ENCODE data around the gene LRRC37B.
"Not testable (repeated sequence)": the region's sequence is repeated elsewhere in the genome, so short reads cannot be mapped to it uniquely, and the experiment has no call there.

Gene LRRC37B

DNA sequence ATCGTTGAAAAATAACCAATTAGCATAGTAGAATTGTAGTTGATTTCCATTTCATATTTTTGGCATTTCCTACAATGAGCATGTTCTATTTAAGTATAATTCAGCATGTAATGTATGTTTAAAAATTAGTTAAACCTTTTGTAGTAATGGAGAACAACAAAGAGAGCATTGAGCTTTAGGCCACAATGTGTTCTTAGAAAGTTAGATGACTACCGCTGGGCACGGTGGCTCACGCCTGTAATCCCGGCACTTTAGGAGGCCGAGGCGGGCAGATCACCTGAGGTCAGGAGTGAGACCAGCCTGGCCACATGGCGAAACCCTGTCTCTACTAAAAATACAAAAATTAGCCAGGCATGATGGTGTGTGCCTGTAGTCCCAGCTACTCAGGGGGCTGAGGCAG lies 93.1 kb downstream of the LRRC37B start:
- DNase-seq, result not testable (repeated sequence)

- DNase-seq, result no peak
Observed at GRCh38 chr17:32100971-32101631, 93.9 kb downstream of the LRRC37B start.

DNA sequence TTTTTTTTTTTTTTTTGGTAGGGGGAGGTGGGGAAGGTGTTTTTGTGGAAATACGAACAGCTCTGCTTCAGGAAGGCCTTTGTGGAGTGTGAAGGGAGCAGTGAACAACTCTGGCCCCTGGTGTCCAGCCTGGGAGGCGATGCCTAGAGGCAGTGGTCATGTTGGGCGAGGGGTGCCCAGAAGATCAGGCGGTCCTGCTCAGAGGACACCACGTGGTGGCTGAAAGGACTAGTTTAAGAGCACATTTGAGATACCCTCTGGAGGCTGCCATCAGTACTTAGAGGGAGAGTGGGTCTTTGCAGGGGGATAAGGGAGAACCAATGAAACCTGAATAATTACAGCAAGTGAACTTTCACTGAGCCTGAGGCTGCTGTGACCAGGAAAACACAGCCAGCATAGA lies 95.0 kb downstream of the LRRC37B start:
- no peak for DNase-seq

GRCh38 chr17:32102646-32103186 lies 95.5 kb downstream of the LRRC37B start:
- DNase-seq, result no peak

Measured in CD4-positive, alpha-beta T cell treated with Interleukin-4 for 4 hours (primary cell).